IPS-18a (cell line): Measurements from ENCODE around the gene SACS.
A peak's percentile ranks its signal among the peaks of the same experiment; 100 is the strongest.

Experiments
- H3K27ac ChIP-seq: one replicate; pipeline ENCODE4 v1.5.1; 2013; ENCODE audit warnings: low read length
- H3K27me3 ChIP-seq: one replicate; pipeline ENCODE4 v1.6.1; 2013; ENCODE audit warnings: mild to moderate bottlenecking, low read length; ENCODE audit not compliant: control insufficient read depth, insufficient read depth
- H3K36me3 ChIP-seq: one replicate; pipeline ENCODE4 v1.6.1; 2013; ENCODE audit warnings: low read depth, low read length; ENCODE audit not compliant: control insufficient read depth
- H3K4me1 ChIP-seq: one replicate; pipeline ENCODE4 v1.6.1; 2013; ENCODE audit warnings: low read depth, low read length; ENCODE audit not compliant: control insufficient read depth
- H3K4me3 ChIP-seq: one replicate; pipeline ENCODE4 v1.5.1; 2013; ENCODE audit warnings: low read length
- H3K9ac ChIP-seq: one replicate; pipeline ENCODE4 v1.6.1; 2013; ENCODE audit warnings: mild to moderate bottlenecking, low read length, moderate library complexity
- H3K9me3 ChIP-seq: one replicate; pipeline ENCODE4 v1.6.1; 2013; ENCODE audit warnings: low read depth, low read length; ENCODE audit not compliant: control insufficient read depth

The SACS gene

GRCh38 chr13:23467048-23467931 is 33.8 kb upstream of the SACS start:
- Histone ChIP-seq H3K4me1 (peaks cover 20% of the 10 kb centered on the region), H3K9me3 (no peaks in the 10 kb centered on the region), H3K27me3 (peaks cover 16% of the 10 kb centered on the region), H3K4me3 (no peak overlapping the region), H3K9ac (no peak overlapping the region), H3K36me3 (no peaks in the 10 kb centered on the region), H3K27ac (no peak overlapping the region)

- peak overlapping the region; percentile 55 for H3K4me3 ChIP-seq
- no peak overlapping the region for H3K9ac ChIP-seq
- no peaks in the 10 kb centered on the region for H3K36me3 ChIP-seq
- peaks cover 18% of the 10 kb centered on the region for H3K4me1 ChIP-seq
- H3K27ac ChIP-seq: no peak overlapping the region
- peaks cover 16% of the 10 kb centered on the region for H3K27me3 ChIP-seq
- H3K9me3 ChIP-seq: no peaks in the 10 kb centered on the region
Measured at GRCh38 chr13:23466144-23467002, 32.9 kb upstream of the SACS start.

- Histone ChIP-seq H3K9ac (no peak overlapping the region), H3K4me1 (peaks cover 4% of the 10 kb centered on the region), H3K27ac (no peak overlapping the region), H3K36me3 (no peaks in the 10 kb centered on the region), H3K4me3 (no peak overlapping the region), H3K9me3 (no peaks in the 10 kb centered on the region), H3K27me3 (peaks cover 16% of the 10 kb centered on the region)
Measured at GRCh38 chr13:23463661-23464060, 30.2 kb upstream of the SACS start.

GRCh38 chr13:23462815-23463559 is 29.5 kb upstream of the SACS start:
- Histone ChIP-seq H3K9ac (no peak overlapping the region), H3K27ac (no peak overlapping the region), H3K27me3 (peaks cover 16% of the 10 kb centered on the region), H3K36me3 (no peaks in the 10 kb centered on the region), H3K4me3 (no peak overlapping the region), H3K9me3 (no peaks in the 10 kb centered on the region), H3K4me1 (peaks cover 4% of the 10 kb centered on the region)

- peaks cover 16% of the 10 kb centered on the region for H3K27me3 ChIP-seq
- H3K36me3 ChIP-seq: no peaks in the 10 kb centered on the region
- H3K4me3 ChIP-seq: no peak overlapping the region
- no peak overlapping the region for H3K9ac ChIP-seq
- H3K27ac ChIP-seq: no peak overlapping the region
- H3K9me3 ChIP-seq: no peaks in the 10 kb centered on the region
- H3K4me1 ChIP-seq: peaks cover 4% of the 10 kb centered on the region
Measured at GRCh38 chr13:23461544-23461943, 28.0 kb upstream of the SACS start.

GRCh38 chr13:23460921-23461320 is 27.4 kb upstream of the SACS start:
- no peak overlapping the region for H3K4me3 ChIP-seq
- H3K9me3 ChIP-seq: no peaks in the 10 kb centered on the region
- H3K36me3 ChIP-seq: no peaks in the 10 kb centered on the region
- no peak overlapping the region for H3K27ac ChIP-seq
- H3K4me1 ChIP-seq: peaks cover 2% of the 10 kb centered on the region
- H3K27me3 ChIP-seq: peaks cover 13% of the 10 kb centered on the region
- no peak overlapping the region for H3K9ac ChIP-seq

GRCh38 chr13:23460309-23460708 is 26.8 kb upstream of the SACS start:
- no peak overlapping the region for H3K27ac ChIP-seq
- H3K4me3 ChIP-seq: no peak overlapping the region
- no peak overlapping the region for H3K9ac ChIP-seq
- H3K27me3 ChIP-seq: peaks cover 7% of the 10 kb centered on the region
- H3K36me3 ChIP-seq: no peaks in the 10 kb centered on the region
- no peaks in the 10 kb centered on the region for H3K4me1 ChIP-seq
- no peaks in the 10 kb centered on the region for H3K9me3 ChIP-seq

- Histone ChIP-seq H3K9ac (no peak overlapping the region), H3K4me3 (no peak overlapping the region), H3K9me3 (no peaks in the 10 kb centered on the region), H3K4me1 (no peaks in the 10 kb centered on the region), H3K27ac (no peak overlapping the region), H3K36me3 (no peaks in the 10 kb centered on the region), H3K27me3 (no peaks in the 10 kb centered on the region)
Measured at GRCh38 chr13:23458989-23459388, 25.5 kb upstream of the SACS start.

GRCh38 chr13:23456437-23457210 is 23.1 kb upstream of the SACS start:
- H3K4me3 ChIP-seq: no peak overlapping the region
- no peak overlapping the region for H3K27ac ChIP-seq
- no peak overlapping the region for H3K9ac ChIP-seq
- H3K4me1 ChIP-seq: peaks cover 1% of the 10 kb centered on the region
- H3K36me3 ChIP-seq: no peaks in the 10 kb centered on the region
- no peaks in the 10 kb centered on the region for H3K9me3 ChIP-seq
- H3K27me3 ChIP-seq: no peaks in the 10 kb centered on the region

- Histone ChIP-seq H3K9me3 (no peaks in the 10 kb centered on the region), H3K27me3 (no peaks in the 10 kb centered on the region), H3K9ac (no peak overlapping the region), H3K36me3 (no peaks in the 10 kb centered on the region), H3K27ac (no peak overlapping the region), H3K4me3 (no peak overlapping the region), H3K4me1 (peaks cover 12% of the 10 kb centered on the region)
Measured at GRCh38 chr13:23455401-23456185, 22.1 kb upstream of the SACS start.
